ENCODE results near the gene HTR4. TPM values are rescaled to one million over a fixed set of nuclear protein-coding genes. Genes with fewer than 3 reads are reported as not detected.

Gene HTR4
- total and polyA plus RNA-seq, 2 donors from 2014 or later, result 0.22 TPM; not detected in 1

GRCh38 chr5:148615644-148616275, 38.6 kb downstream of the HTR4 start:
- Histone ChIP-seq H3K36me3 (ENCODE audit: control insufficient read depth in 2 of 3, insufficient read depth in 3 of 3, low read length in 3 of 3) (no peaks in the 10 kb centered on the region), H3K4me1 (ENCODE audit: control insufficient read depth in 2 of 3, insufficient read depth in 2 of 3, low read depth in 1 of 3, low read length in 3 of 3) (no peaks in the 10 kb centered on the region), H3K27ac (ENCODE audit: low read depth in 2 of 2, low read length in 2 of 2) (no peak overlapping the region), H3K9me3 (ENCODE audit: control insufficient read depth in 2 of 3, insufficient read depth in 1 of 3, low read length in 3 of 3) (no peaks in the 10 kb centered on the region), H3K27me3 (ENCODE audit: control insufficient read depth, insufficient read depth, low read length) (no peaks in the 10 kb centered on the region), H3K4me3 (ENCODE audit: low read length in 3 of 3) (no peak overlapping the region), H3K9ac (ENCODE audit: low read length in 3 of 3) (no peak overlapping the region)
- no peak for DNase-seq
- FAIRE-seq, result no peak
- TF ChIP-seq CTCF (IDR thresholded peaks at IDR 0.05; ENCODE audit: borderline replicate concordance, extremely low read depth, insufficient read depth), result no peak
- intact Hi-C loops (cut with DNase I), result no loop called here

GRCh38 chr5:148607406-148607805, 46.9 kb downstream of the HTR4 start:
- no peak for DNase-seq
- Histone ChIP-seq H3K4me3 (ENCODE audit: low read length in 3 of 3) (no peak overlapping the region), H3K9me3 (ENCODE audit: control insufficient read depth in 2 of 3, insufficient read depth in 1 of 3, low read length in 3 of 3) (no peaks in the 10 kb centered on the region), H3K4me1 (ENCODE audit: control insufficient read depth in 2 of 3, insufficient read depth in 2 of 3, low read depth in 1 of 3, low read length in 3 of 3) (no peaks in the 10 kb centered on the region), H3K9ac (ENCODE audit: low read length in 3 of 3) (no peak overlapping the region), H3K36me3 (ENCODE audit: control insufficient read depth in 2 of 3, insufficient read depth in 3 of 3, low read length in 3 of 3) (no peaks in the 10 kb centered on the region), H3K27ac (ENCODE audit: low read depth in 2 of 2, low read length in 2 of 2) (no peak overlapping the region), H3K27me3 (ENCODE audit: control insufficient read depth, insufficient read depth, low read length) (no peaks in the 10 kb centered on the region)
- FAIRE-seq, result no peak
- no peak for TF ChIP-seq CTCF (IDR thresholded peaks at IDR 0.05; ENCODE audit: borderline replicate concordance, extremely low read depth, insufficient read depth)
- intact Hi-C loops (cut with DNase I), result no loop called here

- Histone ChIP-seq H3K27me3 (ENCODE audit: control insufficient read depth, insufficient read depth, low read length) (no peaks in the 10 kb centered on the region), H3K4me1 (ENCODE audit: control insufficient read depth in 2 of 3, insufficient read depth in 2 of 3, low read depth in 1 of 3, low read length in 3 of 3) (no peaks in the 10 kb centered on the region), H3K9me3 (ENCODE audit: control insufficient read depth in 2 of 3, insufficient read depth in 1 of 3, low read length in 3 of 3) (no peaks in the 10 kb centered on the region), H3K36me3 (ENCODE audit: control insufficient read depth in 2 of 3, insufficient read depth in 3 of 3, low read length in 3 of 3) (no peaks in the 10 kb centered on the region), H3K27ac (ENCODE audit: low read depth in 2 of 2, low read length in 2 of 2) (no peak overlapping the region), H3K9ac (ENCODE audit: low read length in 3 of 3) (no peak overlapping the region), H3K4me3 (ENCODE audit: low read length in 3 of 3) (no peak overlapping the region)
- FAIRE-seq (no peak), DNase-seq (no peak)
- no peak for TF ChIP-seq CTCF (IDR thresholded peaks at IDR 0.05; ENCODE audit: borderline replicate concordance, extremely low read depth, insufficient read depth)
- intact Hi-C loops (cut with DNase I), result no loop called here
These were observed 48.0 kb downstream of the HTR4 start for GRCh38 chr5:148606296-148606695.

GRCh38 chr5:148599187-148599586, 55.1 kb downstream of the HTR4 start:
- Histone ChIP-seq H3K27ac (ENCODE audit: low read depth in 2 of 2, low read length in 2 of 2) (no peak overlapping the region), H3K4me1 (ENCODE audit: control insufficient read depth in 2 of 3, insufficient read depth in 2 of 3, low read depth in 1 of 3, low read length in 3 of 3) (no peaks in the 10 kb centered on the region), H3K27me3 (ENCODE audit: control insufficient read depth, insufficient read depth, low read length) (no peaks in the 10 kb centered on the region), H3K9me3 (ENCODE audit: control insufficient read depth in 2 of 3, insufficient read depth in 1 of 3, low read length in 3 of 3) (peaks cover 0 to 5% (median 3%) of the 10 kb centered on the region in 3 donors), H3K9ac (ENCODE audit: low read length in 3 of 3) (no peak overlapping the region), H3K4me3 (ENCODE audit: low read length in 3 of 3) (no peak overlapping the region), H3K36me3 (ENCODE audit: control insufficient read depth in 2 of 3, insufficient read depth in 3 of 3, low read length in 3 of 3) (no peaks in the 10 kb centered on the region)
- no peak for TF ChIP-seq CTCF (IDR thresholded peaks at IDR 0.05; ENCODE audit: borderline replicate concordance, extremely low read depth, insufficient read depth)
- FAIRE-seq (no peak), DNase-seq (no peak)
- intact Hi-C loops (cut with DNase I), result no loop called here

Data from kidney (tissue), 14 donors.